SKM-1 (cell line): Measurements from ENCODE around the gene NBPF26.
"Not testable (repeated sequence)": the region's sequence is repeated elsewhere in the genome, so short reads cannot be mapped to it uniquely, and the experiment has no call there.

Experiments
- DNase-seq: peaks from one replicate; lab custom pipeline; 2025; ENCODE audit not compliant: unreplicated experiment; lab: John Stamatoyannopoulos, UW

NBPF26 gene

DNA sequence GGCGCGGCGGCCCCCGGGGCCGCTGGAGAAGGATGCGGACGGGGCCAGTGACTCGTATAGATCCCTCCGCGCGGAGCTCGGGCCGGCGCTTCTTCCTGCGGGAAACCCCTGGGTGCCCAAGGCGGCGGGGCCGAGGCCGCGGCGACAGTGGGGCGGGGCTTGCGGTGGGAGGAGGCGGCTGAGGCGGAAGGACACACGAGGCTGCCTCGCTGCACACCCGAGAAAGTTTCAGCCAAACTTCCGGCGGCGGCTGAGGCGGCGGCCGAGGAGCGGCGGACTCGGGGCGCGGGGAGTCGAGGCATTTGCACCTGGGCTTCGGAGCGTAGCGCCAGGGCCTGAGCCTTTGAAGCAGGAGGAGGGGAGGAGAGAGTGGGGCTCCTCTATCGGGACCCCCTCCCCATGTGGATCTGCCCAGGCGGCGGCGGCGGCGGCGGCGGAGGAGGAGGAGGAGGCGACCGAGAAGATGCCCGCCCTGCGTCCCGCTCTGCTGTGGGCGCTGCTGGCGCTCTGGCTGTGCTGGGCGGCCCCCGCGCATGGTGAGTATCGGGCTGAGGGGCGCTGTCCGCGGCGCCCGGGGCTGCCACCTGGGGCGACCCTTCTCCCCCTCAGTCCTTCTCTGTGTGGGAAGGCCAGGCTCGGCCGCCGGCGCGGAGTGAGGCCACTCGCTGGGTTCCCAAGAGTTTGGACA, at the start of gene NBPF26:
Gene NBPF26, plus strand, starts transcription at position 231 of the 688 bp plus-strand sequence.
- DNase-seq = not testable (repeated sequence)

GRCh38 chr1:120680106-120680819, 43.5 kb upstream of the NBPF26 start:
- not testable (repeated sequence) for DNase-seq

DNA sequence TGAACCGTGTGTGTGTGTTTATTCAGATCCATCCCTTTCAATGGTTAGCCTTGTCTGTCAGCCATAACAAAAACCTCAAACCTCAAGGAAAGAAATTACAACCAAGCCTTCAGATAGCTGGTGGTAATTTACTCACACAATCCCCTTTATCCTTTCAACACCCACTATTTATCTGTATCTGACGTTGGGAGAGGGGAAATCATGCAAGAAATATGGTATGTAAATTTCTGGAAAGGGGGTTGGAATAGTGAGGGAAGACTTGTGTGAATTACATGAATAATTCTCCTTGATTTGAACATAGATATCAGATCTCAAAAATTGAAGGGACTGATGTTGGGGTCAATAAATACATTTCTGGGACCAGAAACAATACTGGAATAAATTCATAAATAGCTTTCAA, 42.8 kb upstream of the NBPF26 start:
- not testable (repeated sequence) for DNase-seq

DNA sequence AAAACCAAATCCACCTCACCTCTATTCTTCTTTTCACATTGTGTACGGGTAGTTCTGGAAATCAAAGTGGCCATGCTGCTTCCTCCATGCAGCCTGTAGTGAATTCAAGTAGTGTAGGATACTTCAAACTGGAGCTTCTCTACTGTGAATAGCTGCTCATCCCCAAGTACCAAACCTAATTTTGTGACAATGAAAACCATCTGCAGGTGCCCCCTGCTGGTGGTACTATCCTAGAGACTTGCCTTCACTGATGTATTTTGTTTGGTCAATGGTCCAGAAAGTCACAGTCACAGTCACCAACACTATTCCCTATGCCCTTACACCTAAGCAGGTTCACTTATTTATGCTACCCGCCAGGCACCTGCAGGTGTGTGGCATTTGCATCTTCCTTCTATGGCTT, 39.3 kb upstream of the NBPF26 start:
- not testable (repeated sequence) for DNase-seq

DNA sequence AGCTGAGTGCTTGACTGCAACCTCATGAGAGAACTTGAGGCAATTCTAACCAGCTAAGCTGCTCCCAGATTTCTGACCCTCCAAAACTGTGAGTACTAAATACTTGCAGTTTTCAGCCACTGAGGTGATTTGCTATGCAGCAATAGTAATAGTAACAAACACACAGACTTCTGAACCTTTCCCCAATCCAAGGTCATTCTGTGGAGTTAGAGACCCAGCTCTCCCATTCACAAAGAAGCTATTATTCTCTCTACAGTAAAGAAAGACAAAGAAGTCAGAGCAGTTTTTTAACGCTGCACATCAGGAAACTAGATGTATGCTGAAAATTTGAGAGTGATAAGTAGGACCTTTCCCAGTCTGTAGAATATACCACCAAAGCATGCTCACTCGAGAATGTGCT, 38.1 kb upstream of the NBPF26 start:
- not testable (repeated sequence) for DNase-seq

- DNase-seq = not testable (repeated sequence)
These were observed 36.5 kb upstream of the NBPF26 start for GRCh38 chr1:120687250-120687649.

DNA sequence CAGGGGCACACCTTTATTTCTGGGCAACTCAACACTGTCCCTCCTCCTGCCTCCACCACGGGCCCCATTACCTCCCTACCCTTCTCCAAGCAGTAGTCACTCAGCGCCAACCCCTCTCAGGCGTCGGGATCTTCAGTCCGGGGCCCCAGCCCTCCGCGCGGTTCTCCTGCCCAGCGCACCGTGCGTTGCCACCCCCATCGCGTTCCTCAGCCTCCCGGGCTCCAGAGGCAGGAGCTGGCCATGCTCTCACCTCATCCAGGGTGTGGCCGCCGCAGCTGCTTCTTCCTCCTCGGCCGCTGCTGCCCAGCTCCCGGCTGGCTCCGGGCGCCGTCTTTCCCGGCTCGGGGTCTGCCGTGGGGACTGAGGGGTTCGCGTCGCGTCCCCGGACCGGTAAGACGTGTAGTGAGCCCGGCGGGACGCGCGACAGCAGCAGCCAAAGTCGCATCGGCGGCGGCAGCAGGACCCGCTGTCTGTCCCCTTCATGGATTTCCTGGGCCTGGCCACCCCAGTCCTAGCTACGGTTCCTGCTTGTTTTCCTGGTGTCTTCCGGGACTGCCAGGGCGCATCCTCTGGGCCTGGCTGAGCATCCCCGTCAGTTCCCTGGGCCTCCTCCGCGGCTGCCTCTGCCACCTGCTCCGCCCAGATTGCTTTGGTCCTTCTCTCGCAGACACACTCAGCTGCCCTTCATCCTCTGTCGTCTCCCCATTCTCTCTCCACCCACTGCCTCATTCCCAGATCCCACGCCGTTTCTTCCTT, 22.8 kb upstream of the NBPF26 start:
- DNase-seq = not testable (repeated sequence)

- not testable (repeated sequence) for DNase-seq
These were observed 409 bp upstream of the NBPF26 start for GRCh38 chr1:120723358-120723714.

- not testable (repeated sequence) for DNase-seq
These were observed 762 bp downstream of the NBPF26 start for GRCh38 chr1:120724507-120724906.

DNA sequence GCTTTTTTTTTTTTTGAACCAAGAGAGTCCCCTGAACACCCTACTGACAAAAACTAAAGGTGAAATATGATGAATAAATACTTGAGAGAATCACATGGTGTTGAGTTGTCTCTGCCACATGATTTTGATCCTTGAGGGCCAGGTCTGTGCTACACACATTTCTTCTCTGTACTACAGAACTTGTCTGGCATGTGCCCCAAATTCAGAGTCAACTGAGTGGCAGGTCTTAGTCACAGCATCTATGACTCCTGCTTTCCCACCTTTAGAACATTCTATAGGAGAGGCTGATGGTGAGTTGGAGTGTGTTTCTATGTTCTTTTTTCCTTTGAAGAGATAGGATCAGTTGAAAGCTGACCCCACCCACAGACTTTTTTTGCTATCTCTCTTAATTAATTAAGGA, 5.1 kb downstream of the NBPF26 start:
- not testable (repeated sequence) for DNase-seq

DNA sequence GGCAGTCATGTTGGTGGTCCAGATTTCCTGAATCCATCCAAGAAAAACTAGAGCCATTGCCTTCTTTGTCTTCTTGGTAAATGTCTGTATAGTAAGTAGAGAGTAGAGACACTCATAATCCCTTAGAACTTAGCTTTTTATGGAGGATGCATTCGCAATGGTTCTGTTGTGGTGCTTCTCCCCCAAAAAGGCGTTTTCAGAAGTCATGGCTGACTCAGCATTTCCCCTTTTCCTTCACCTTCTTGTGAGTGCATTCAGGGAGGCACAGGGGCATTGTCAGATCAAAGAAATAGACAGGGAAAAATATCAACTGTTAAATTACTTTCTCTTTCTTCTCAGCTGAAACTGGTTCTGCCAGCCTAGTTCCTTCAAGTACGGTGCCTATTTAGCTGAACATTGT, 45.3 kb downstream of the NBPF26 start:
- not testable (repeated sequence) for DNase-seq

- not testable (repeated sequence) for DNase-seq
These were observed 81.7 kb downstream of the NBPF26 start for GRCh38 chr1:120805452-120805851.

GRCh38 chr1:120811822-120812221, 88.1 kb downstream of the NBPF26 start:
- not testable (repeated sequence) for DNase-seq

DNA sequence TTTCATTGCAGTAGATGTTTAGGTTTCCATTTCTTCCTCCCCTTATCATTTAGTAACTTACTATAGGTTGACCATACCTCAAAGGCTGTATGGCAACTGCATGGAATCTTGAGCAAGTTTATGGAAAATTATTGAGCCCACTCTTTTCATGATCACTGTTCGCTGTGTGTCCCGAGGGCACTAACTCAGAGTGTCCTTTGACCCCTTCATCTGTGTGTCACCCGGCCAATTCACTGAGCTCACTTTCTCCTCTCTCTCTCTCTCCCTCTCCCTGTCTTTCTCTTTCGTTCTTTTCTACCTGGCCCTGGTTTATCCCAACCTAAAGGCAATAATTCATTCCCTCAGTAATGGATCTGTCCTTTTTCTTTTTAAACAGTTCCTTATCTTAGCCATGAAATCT, 101.3 kb downstream of the NBPF26 start:
- not testable (repeated sequence) for DNase-seq

GRCh38 chr1:120826623-120827022, 102.9 kb downstream of the NBPF26 start:
- not testable (repeated sequence) for DNase-seq

GRCh38 chr1:120844186-120844944, 120.6 kb downstream of the NBPF26 start:
- DNase-seq = not testable (repeated sequence)

GRCh38 chr1:120844945-120845330, 121.2 kb downstream of the NBPF26 start:
- DNase-seq = not testable (repeated sequence)

DNA sequence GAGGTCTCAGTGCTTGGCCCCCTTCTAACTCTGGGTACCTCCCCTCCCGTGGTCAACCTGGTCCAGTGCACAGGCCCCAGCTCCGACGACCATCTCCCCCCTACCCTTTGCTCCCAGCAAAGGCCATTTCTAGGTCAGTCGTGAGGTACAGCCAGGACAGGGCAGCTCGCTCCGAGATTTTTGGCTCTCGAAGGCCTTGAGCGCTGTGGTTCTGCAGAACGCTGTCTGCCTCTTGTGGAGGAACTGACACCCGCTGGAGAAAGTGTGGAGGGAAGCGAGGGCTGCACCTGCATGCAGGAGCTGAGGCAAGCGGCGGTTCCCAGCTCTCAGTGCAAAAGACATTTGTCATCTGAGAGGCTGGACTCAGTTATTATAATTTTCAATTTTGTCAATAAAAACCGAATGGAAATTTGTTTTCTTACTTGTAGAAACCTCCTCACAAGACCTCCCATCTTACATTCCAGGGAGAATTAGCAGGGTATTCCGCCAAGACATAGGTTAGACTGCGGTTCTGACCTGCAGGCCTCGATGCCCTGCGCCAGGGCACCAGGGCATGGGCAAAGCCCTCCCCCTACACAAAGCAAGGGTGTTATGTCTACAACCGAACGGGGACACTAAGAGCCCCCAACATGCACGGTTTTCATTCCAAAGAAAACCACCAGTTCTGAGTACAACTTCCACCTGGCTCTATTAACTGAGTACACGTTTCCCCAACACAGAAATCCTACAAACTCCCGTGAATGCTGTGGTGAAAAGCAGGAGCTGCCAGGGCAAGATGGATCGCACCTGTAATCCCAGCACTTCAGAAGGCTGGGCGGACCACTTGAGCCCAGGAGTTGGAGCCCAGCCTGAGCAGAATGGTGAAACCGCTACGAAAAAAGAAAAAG, 125.9 kb downstream of the NBPF26 start:
- DNase-seq = not testable (repeated sequence)

GRCh38 chr1:120850287-120850536, 126.5 kb downstream of the NBPF26 start:
- not testable (repeated sequence) for DNase-seq
